ENCODE data around the gene PGGHG.
"Not testable (repeated sequence)": the region's sequence is repeated elsewhere in the genome, so short reads cannot be mapped to it uniquely, and the experiment has no call there.

PGGHG gene

DNA sequence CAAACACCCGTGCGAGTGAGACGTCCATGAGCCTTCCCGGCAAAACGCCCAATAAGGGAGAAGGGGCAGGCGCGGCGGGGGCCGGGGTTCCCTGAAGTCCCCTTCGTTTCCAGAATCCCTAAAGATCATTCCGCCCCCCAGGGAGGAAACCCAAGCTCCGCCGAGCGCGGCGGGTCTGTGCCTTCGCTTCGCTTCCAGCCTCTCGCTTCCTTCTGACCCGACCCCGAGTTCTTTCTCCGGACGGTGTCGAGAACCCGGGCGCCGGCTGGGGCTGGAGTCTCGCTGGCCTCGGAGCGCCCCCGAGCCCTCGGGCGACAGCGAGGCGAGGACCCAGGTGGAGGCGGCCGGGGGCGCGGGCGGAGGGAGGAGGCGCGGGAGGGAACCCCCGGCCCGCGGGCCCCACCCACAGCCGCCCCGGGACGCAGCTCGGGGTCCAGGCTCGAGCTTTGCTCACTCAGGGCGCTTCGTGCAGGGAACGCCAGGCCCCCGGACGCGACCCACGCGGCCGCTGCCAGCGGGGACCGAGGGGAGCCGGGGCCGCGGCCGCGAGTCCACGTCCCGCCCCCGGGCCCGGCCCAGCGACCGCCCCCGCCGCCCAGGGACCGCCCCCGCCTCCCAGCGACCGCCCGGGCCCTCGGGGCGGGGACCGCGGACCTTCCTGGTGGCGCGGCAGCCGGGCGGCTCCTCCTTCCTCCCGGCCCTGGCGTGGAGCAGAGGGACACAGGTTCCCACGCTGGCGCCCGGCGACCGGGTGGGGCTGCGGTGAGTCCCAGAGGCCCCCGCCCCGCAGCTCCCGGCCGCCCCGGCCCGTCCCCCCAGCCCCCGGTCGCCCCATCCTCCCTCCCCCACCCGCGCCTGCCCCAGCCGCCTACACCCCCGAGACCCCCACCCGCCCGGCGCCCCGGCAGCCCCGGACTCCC, at the start of gene PGGHG:
PGGHG (plus strand) TSS at position 649 of the 920 bp plus-strand sequence. CDS start 691 bp downstream, outside the sequence.
- peak; percentile 100 for DNase-seq

DNA sequence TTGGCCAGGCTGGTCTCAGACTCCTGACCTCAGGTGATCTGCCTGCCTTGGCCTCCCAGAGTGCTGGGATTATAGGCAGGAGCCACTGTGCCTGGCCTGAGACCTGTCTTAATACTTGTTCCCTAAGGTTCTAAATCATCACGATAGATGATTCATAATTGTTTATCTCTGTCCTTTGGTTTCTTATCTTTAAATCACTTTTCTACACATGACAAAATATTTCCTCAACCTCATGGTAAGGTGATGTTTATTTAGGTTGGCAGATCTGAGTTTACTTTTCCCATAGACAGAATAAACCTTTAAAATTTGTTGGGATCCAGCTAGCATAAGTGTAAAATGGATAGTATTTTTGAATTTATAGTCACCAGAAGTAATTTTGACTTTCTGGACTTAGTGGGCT, 48.6 kb upstream of the PGGHG start:
- DNase-seq: no peak

DNA sequence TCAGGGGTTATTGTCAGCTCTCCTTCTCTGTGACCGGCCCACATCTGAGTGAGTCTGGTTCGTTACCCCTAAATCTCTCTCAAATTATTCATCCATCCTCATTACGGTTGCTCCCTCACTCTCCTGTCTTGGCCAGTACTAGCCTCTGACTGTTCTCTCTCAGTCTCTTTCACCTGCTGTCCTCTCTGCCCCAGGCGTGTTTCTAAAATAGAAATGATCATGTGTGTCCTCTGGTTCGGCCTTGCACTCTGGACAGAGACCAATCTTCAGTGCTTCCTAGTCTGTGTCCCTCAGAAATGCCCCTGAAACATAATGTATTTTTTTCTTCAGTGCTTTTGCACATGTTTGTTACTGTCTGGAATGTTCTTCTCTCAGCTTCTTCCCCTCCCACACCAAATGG, 47.3 kb upstream of the PGGHG start:
- DNase-seq: no peak

DNA sequence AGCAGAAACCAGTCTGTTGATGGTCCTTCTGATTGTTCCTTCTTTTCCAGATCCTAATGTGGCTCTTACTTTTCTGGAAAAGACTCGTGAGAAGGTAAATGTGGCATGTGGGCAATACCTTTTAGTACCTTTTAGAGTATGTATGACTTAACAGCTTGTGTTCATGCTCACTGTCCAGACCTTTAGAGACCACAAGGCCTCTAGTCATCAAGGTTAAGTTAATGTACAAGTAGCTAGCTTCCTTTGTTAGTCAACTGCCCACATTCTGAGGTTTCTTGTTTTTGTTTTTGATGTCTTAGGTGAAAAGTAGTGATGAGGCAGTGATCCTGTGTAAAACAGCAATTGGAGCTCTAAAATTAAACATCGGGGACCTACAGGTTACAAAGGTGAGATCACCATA, 44.5 kb upstream of the PGGHG start:
- DNase-seq: no peak

DNA sequence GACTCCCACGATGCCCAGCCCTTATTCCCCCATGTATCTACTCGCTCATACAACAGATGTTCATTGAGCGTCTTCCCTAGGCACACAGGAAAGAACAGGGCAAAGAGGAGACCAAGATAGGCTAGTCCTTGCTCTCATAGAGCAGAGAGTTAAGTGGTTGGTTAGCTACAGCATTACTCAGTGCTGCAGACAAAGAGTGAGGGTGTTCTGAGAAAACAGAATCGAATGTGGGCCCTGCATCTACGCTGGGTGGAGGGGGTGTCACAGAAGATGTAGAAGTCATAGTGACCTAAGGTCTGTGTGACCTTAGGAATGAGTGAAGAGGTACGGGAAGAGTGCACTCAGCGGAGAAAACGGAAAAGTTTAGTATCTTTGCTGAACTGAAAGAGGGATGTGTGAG, 39.9 kb upstream of the PGGHG start:
- DNase-seq: no peak

DNA sequence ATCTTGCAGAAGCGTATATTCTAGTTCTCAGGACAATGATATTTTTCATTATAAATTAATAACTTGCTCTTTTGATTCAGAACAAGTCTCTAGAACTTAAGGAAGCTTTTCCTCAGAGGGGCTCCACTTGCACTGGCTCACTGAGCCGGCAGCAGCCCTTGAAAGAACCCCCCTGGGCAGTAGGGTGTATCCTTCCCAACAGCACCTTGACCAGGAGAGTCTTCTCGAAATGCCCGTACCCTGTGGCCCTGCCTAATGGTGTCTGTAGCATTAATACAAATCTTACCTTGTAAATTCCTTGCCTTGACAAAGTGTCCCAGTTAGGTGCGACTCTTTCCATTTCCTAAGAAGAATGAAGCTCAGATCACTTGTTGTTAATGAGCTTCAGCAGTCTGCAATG, 38.7 kb upstream of the PGGHG start:
- DNase-seq: no peak

DNA sequence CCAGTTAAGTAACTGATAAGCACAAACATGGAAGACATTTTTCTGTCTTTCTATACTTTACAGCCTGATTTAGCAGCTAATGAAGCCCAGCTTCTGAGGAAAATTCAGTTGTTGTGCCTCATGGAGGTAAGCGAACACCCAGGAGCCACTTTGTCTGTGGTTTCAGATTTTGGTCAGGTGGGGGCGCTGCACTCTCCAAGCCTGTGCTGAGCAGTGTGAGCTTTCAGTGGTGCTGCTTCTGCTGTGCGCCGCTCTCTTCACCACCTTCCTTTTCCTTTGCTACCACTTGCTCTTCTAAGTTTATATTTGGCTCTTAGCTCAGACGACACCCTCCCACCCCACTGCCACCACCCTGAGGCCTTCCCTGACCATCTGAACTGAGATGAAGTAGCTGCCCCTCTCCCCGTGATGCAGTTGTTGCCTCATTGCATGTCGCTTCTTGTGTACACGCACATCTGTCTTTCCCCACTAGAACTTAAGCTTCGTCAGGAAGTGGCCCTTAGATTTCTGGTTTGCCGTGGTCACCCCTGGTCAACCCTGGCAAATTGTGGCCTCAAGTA, 38.1 kb upstream of the PGGHG start:
- DNase-seq: peak; percentile 56

- no peak for DNase-seq
Measured at GRCh38 chr11:251550-251949, 37.4 kb upstream of the PGGHG start.

DNA sequence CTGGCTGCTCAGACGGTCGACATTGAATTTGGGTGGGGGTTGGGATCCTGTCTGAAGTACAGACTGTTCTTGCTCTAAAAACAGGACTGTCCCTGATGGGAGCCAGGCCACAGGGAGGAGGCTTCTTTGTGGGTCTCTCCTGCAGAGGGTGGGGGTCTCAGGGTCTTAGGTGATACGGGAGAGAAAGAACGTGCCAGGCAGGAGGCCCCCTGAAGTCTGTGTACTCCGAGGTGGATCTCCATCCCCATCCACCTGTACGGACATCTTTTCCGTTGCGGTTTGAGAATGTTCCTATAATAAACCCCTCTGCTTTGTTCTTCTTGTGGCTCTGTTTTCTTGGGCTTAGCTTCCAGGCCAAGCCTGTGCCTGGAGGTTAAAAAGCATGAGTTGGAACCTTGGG, 36.3 kb upstream of the PGGHG start:
- DNase-seq: no peak

DNA sequence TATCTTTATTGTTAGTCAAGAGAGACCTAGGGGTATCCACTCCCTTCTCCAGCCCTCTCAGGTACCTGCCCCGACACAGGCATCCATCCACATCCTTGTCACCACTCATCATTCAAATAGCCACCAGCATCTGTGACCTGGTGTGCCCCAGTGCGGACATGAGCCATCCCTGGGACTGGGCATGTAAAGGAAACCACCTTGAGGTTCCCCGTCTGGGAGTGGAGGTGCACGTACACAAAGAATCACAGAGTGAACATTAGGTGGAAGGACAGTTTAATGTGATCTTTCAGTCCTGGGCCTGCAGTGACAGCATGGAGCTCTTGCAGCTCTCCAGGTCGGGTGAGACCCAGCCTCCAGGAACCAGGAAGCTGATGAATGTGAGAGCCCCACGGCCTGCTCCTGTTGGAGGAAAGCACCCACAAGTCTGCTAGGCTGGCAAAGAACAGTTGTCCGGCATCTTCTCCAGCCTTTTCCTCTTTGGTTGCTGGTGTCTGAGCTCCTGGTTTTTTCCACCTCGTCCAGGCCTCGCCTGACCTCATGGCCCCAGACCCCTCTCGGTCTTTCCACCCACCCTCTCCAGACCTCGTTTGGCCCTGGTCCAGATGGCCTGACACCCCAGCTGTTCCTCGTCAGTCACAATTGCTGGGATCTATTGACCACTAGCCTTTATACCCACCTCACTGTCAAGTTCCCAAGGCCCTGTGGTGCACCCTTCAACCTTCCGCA, 35.6 kb upstream of the PGGHG start:
- no peak for DNase-seq

GRCh38 chr11:253886-254270, 35.0 kb upstream of the PGGHG start:
- DNase-seq: no peak

DNA sequence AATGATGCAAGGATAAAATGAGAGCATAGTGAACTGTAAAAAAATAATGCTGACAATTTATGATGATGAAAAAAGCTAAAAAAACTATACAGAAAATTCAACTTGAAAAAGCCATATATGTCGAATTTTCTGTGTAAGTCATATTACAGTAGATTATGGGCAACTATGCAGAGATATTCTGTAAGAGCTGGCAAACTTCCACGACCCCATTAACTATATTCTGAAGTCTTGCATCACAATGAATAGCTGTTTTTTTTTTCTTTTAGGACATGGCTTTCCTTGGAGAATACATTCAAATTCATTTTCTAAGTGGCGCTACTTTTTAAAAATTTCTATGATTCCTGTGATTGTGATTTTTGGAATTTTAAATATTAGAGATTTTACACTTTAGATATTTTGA, 33.8 kb upstream of the PGGHG start:
- no peak for DNase-seq

DNA sequence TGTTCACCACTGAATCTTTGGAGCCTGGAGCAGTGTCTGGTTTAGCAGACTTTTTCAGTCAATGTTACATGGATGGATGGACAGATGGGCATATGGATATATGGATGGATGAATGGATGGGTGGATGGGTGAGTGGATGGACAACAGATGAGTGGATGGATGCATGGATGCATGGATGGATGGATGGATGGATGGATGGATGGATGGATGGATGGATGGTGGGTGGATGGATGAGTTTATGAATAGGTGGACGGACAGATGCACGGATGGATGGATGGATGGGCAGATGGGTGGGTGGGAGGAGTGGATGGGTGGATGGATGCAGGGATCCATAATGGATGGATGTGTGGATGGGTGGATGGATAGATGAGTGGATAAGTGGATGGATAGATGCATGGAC, 33.1 kb upstream of the PGGHG start:
- DNase-seq: no peak

GRCh38 chr11:256952-257737, 31.8 kb upstream of the PGGHG start:
- DNase-seq: no peak

- peak; percentile 68 for DNase-seq
Measured at GRCh38 chr11:257766-258493, 31.0 kb upstream of the PGGHG start.

DNA sequence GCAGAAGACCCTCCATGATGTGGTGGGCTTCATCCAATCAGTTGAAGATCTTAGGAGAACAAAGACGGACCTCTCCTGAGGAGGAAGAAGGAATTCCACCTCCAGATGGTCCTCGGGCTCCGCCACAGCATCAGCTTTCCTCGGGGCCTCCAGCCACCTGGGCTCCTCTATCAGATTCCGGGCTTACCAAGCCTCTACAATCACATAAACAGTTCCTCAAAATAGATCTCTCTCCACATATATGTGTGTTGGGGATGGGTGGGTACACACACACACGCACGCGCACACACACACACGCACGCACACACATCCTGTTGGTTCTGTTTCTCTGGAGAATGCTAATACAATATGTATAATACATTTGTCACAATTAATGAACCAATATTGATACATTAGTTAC, 29.5 kb upstream of the PGGHG start:
- DNase-seq: no peak

- DNase-seq: no peak
Measured at GRCh38 chr11:261624-262023, 27.3 kb upstream of the PGGHG start.

DNA sequence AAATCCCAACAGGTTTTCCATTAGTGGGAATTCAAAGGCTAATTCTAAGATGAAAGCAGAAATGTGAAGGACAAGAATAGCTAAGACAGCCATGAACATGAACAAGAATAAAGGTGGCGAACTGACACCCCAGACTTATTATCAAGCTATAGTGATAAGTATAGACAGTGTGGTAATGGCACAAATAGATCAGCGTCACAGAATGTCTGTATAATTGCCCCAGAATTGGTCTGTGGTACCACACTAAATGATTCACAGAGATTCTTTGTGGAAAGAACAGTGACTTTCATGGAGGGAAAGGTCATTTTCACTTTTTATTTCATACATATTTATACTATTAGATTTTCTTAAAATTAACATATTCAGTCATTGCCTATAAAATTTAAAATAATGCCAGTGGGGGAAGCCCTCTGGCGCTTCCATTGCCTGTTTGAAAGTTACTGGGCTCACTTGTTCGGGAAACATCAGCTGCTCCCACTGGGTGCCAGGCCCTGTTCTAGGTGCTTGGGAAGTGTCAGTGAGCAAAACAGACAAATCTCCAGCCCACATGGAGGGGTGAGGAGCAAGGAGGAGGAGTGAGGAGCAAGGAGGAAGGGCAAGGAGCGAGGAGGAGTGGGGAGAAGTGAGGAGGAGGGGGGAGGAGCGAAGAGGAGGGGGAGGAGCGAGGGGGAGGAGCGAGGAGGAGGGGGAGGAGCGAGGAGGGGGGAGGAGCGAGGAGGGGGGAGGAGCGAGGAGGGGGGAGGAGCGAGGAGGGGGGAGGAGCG, 22.1 kb upstream of the PGGHG start:
- no peak for DNase-seq

DNA sequence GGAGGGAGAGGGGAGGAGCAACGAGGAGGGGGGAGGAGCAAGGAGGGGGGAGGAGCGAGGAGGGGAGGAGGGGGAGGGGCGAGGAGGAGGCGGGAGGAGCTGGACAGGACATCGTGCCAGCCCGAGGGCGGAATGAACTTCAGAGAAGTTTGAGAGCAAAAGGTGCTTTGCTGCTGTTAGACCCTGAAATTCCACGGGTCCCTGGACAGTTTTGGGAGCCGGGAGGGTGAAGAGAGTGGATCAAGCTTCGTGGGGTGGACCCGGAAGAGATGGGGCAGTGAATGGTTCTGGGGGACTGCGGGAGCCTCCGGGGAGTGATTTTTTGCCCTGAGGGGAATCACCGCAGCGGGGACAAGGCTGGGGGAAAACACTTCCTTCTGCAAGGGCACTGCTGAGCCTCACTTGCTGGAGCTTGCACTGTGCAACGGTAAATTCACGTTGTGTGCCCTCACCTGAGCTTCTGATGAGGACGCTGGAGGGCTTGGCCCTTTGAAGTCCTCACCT, 21.4 kb upstream of the PGGHG start:
- no peak for DNase-seq

DNA sequence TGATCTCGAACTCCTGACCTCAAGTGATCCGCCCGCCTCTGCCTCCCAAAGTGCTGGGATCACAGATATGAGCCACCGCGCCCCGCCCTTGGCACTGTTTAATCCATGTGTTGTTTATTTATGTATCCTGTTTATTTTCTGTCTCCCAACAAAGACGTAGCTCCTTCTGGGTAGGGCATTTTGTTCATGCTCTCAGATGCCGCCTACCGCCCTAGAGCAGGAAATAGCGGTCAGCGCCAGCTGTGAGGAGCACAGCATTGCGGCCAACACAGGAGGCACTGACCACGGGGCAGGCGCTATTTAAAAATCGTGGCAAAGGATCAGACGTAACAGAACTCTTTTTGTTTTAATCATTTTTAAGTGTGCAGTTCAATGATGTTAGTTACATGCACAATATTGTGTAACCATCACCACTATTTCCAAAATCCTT, 20.2 kb upstream of the PGGHG start:
- DNase-seq: not testable (repeated sequence)

GRCh38 chr11:269146-269890, 19.6 kb upstream of the PGGHG start:
- no peak for DNase-seq

All from 8988T (cell line).